HAP-1 (cell line): ENCODE measurements around the gene URGCP.
"Not testable (repeated sequence)": the region's sequence is repeated elsewhere in the genome, so short reads cannot be mapped to it uniquely, and the experiment has no call there.

Source experiments
- DNase-seq, 2 experiments: peaks; one replicate each; pipeline ENCODE4 v3.0.0-alpha.2; 2016 to 2020; ENCODE audit warnings: low spot score in 2 of 2
- H3K27me3 ChIP-seq: fragments of 250-450 bp; sonication (Bioruptor Pico); 2 replicates; pipeline ENCODE4 v1.5.1; 2020; ENCODE audit warnings: low read depth, mild to moderate bottlenecking, moderate library complexity
- H3K36me3 ChIP-seq: fragments of 250-450 bp; sonication (Bioruptor Pico); replicated peaks from 2 replicates; pipeline ENCODE4 v1.5.1; 2020; ENCODE audit warnings: mild to moderate bottlenecking
- H3K4me1 ChIP-seq: fragments of 250-450 bp; sonication (Bioruptor Pico); 2 replicates; pipeline ENCODE4 v1.5.1; 2020; ENCODE audit warnings: mild to moderate bottlenecking
- H3K4me3 ChIP-seq: fragments of 250-450 bp; sonication (Bioruptor Pico); 2 replicates; pipeline ENCODE4 v1.5.1; 2020; ENCODE audit warnings: mild to moderate bottlenecking, moderate library complexity
- H3K9me3 ChIP-seq: fragments of 250-450 bp; sonication (Bioruptor Pico); 2 replicates; pipeline ENCODE4 v1.5.1; 2020; ENCODE audit warnings: mild to moderate bottlenecking, moderate library complexity
- in situ Hi-C: fragments of 300-500 bp; cut with MboI; formaldehyde crosslinking; loops from 3 replicates; pipeline ENCODE4 v1.14.3; 2020; ENCODE audit warnings: low sequenced_read_pairs, inconsistent platforms, mixed read lengths

URGCP gene

GRCh38 chr7:43902542-43903054 is 3.8 kb downstream of the URGCP start:
- no peak for DNase-seq
- no peaks in the 10 kb centered on the region for H3K9me3 ChIP-seq
- no peaks in the 10 kb centered on the region for H3K36me3 ChIP-seq
- in situ Hi-C loops: no loop called here
- peaks cover 6% of the 10 kb centered on the region; the same call in 1 of the 2 replicates for H3K4me1 ChIP-seq
- no peaks in the 10 kb centered on the region for H3K27me3 ChIP-seq
- H3K4me3 ChIP-seq: no peak overlapping the region

- DNase-seq, H3K9me3 ChIP-seq, H3K36me3 ChIP-seq, in situ Hi-C loops, H3K4me1 ChIP-seq, H3K4me3 ChIP-seq, H3K27me3 ChIP-seq: not testable (repeated sequence)
These were observed 7.8 kb downstream of the URGCP start for GRCh38 chr7:43898571-43898970.

GRCh38 chr7:43895847-43896415 is 10.5 kb downstream of the URGCP start:
- H3K9me3 ChIP-seq: no peaks in the 10 kb centered on the region
- 0 out of 2 replicates have a peak, but pooled peaks cover 3% of the 10 kb centered on the region for H3K36me3 ChIP-seq
- H3K4me1 ChIP-seq: no peaks in the 10 kb centered on the region; the same call in 1 of the 2 replicates
- in situ Hi-C loops: no loop called here
- no peaks in the 10 kb centered on the region for H3K27me3 ChIP-seq
- DNase-seq: no peak
- no peak overlapping the region for H3K4me3 ChIP-seq

GRCh38 chr7:43891069-43891955 is 15.1 kb downstream of the URGCP start:
- no peaks in the 10 kb centered on the region for H3K9me3 ChIP-seq
- H3K4me1 ChIP-seq: no peaks in the 10 kb centered on the region; the same call in 1 of the 2 replicates
- no peaks in the 10 kb centered on the region for H3K27me3 ChIP-seq
- in situ Hi-C loops: no loop called here
- H3K4me3 ChIP-seq: no peak overlapping the region
- no peak for DNase-seq
- 0 out of 2 replicates have a peak, but pooled peaks cover 6% of the 10 kb centered on the region for H3K36me3 ChIP-seq

GRCh38 chr7:43890468-43890867 is 15.9 kb downstream of the URGCP start:
- H3K36me3 ChIP-seq: peaks cover 9% of the 10 kb centered on the region; the same call in 1 of the 2 replicates
- no peaks in the 10 kb centered on the region for H3K9me3 ChIP-seq
- no peaks in the 10 kb centered on the region; the same call in 1 of the 2 replicates for H3K4me1 ChIP-seq
- in situ Hi-C loops: no loop called here
- H3K4me3 ChIP-seq: no peak overlapping the region
- H3K27me3 ChIP-seq: no peaks in the 10 kb centered on the region
- DNase-seq: no peak

- H3K27me3 ChIP-seq: no peaks in the 10 kb centered on the region
- no peaks in the 10 kb centered on the region for H3K9me3 ChIP-seq
- in situ Hi-C loops: no loop called here
- H3K4me3 ChIP-seq: no peak overlapping the region
- no peaks in the 10 kb centered on the region; the same call in 1 of the 2 replicates for H3K4me1 ChIP-seq
- peaks cover 13% of the 10 kb centered on the region; the same call in 1 of the 2 replicates for H3K36me3 ChIP-seq
- DNase-seq: no peak
These were observed 17.1 kb downstream of the URGCP start for GRCh38 chr7:43888993-43889945.

- Histone ChIP-seq H3K4me3 (no peak overlapping the region), H3K9me3 (no peaks in the 10 kb centered on the region), H3K4me1 (no peaks in the 10 kb centered on the region), H3K27me3 (no peaks in the 10 kb centered on the region), H3K36me3 (peaks cover 17% of the 10 kb centered on the region)
- DNase-seq: no peak
- in situ Hi-C loops: no loop called here
These were observed 21.8 kb downstream of the URGCP start for GRCh38 chr7:43884617-43885016.

GRCh38 chr7:43884209-43884608 is 22.2 kb downstream of the URGCP start:
- in situ Hi-C loops: no loop called here
- Histone ChIP-seq H3K4me1 (no peaks in the 10 kb centered on the region), H3K27me3 (no peaks in the 10 kb centered on the region), H3K9me3 (no peaks in the 10 kb centered on the region), H3K4me3 (no peak overlapping the region), H3K36me3 (peaks cover 17% of the 10 kb centered on the region)
- DNase-seq: no peak

GRCh38 chr7:43880596-43880995 is 25.8 kb downstream of the URGCP start:
- DNase-seq: no peak
- H3K4me1 ChIP-seq: no peaks in the 10 kb centered on the region
- no peaks in the 10 kb centered on the region for H3K27me3 ChIP-seq
- no peaks in the 10 kb centered on the region for H3K9me3 ChIP-seq
- no peak overlapping the region for H3K4me3 ChIP-seq
- in situ Hi-C loops: no loop called here
- peaks cover 37% of the 10 kb centered on the region for H3K36me3 ChIP-seq

- H3K9me3 ChIP-seq: no peaks in the 10 kb centered on the region
- H3K36me3 ChIP-seq: peaks cover 34% of the 10 kb centered on the region
- in situ Hi-C loops: no loop called here
- no peak for DNase-seq
- no peaks in the 10 kb centered on the region for H3K4me1 ChIP-seq
- no peak overlapping the region for H3K4me3 ChIP-seq
- H3K27me3 ChIP-seq: no peaks in the 10 kb centered on the region
These were observed 26.9 kb downstream of the URGCP start for GRCh38 chr7:43879477-43879876.

- H3K9me3 ChIP-seq: no peaks in the 10 kb centered on the region
- DNase-seq: no peak
- H3K36me3 ChIP-seq: peaks cover 30% of the 10 kb centered on the region
- no peak overlapping the region for H3K4me3 ChIP-seq
- in situ Hi-C loops: no loop called here
- H3K27me3 ChIP-seq: no peaks in the 10 kb centered on the region
- no peaks in the 10 kb centered on the region for H3K4me1 ChIP-seq
These were observed 27.5 kb downstream of the URGCP start for GRCh38 chr7:43878867-43879266.

GRCh38 chr7:43877968-43878864 is 28.2 kb downstream of the URGCP start:
- H3K4me3 ChIP-seq: no peak overlapping the region
- in situ Hi-C loops: no loop called here
- H3K27me3 ChIP-seq: no peaks in the 10 kb centered on the region
- no peaks in the 10 kb centered on the region for H3K4me1 ChIP-seq
- DNase-seq: no peak
- H3K36me3 ChIP-seq: peaks cover 29% of the 10 kb centered on the region
- H3K9me3 ChIP-seq: no peaks in the 10 kb centered on the region
